SK-MEL-5 (cell line): ENCODE measurements around the gene CLK1. TPM values are rescaled to one million over a fixed set of nuclear protein-coding genes. Genes with fewer than 3 reads are reported as not detected.
A peak's percentile ranks its signal among the peaks of the same experiment; 100 is the strongest.
"Not testable (repeated sequence)": the region's sequence is repeated elsewhere in the genome, so short reads cannot be mapped to it uniquely, and the experiment has no call there.

ENCODE experiments used
- DNase-seq: peaks from one replicate; pipeline ENCODE4 v3.0.0-alpha.2; 2016; ENCODE audit warnings: low read depth, low spot score
- in situ Hi-C: cut with HindIII; loops from 2 replicates; pipeline ENCODE4 v1.10.0; 2016; ENCODE audit warnings: low sequenced_read_pairs, high pct_unique_total_duplicates, low pct_unique_long_range_greater_than_20kb
- polyA plus RNA-seq, 2 experiments: library from polyadenylated mRNA; depleted of rRNA; stranded (reverse); fragments of >200 nt; gene quantifications; 2 replicates each; pipeline ENCODE4 v1.2.3, GENCODE V29; 2015
- total RNA-seq: library from RNA; depleted of rRNA; stranded (reverse); fragments of >200 nt; shearing (Covaris generic); gene quantifications from 2 replicates; pipeline ENCODE4 v1.2.3, GENCODE V29; 2014; rRNA removed

CLK1 gene
- total RNA-seq = 66.8 and 67.0 TPM in 2 replicates
- 15.8 and 16.3 TPM in 2 replicates for polyA plus RNA-seq (2015; cell fraction: cytosol; rRNA removed)
- 370 and 544 TPM in 2 replicates for polyA plus RNA-seq (2015; cell fraction: nucleus; rRNA removed)

GRCh38 chr2:200864176-200865034 is at the start of gene CLK1:
Gene CLK1, minus strand, starts transcription at chr2:200864658. Its CDS starts 2,796 bp downstream, at chr2:200861862.
- DNase-seq = peak; percentile 92

GRCh38 chr2:200913654-200914053 is 49.2 kb upstream of the CLK1 start:
- in situ Hi-C loops = no loop called here
- no peak for DNase-seq

More at GRCh38 chr2:200864176-200865034, at the start of gene CLK1:
- in situ Hi-C loops = no loop called here

- no peak for DNase-seq
- in situ Hi-C loops = no loop called here
Measured at GRCh38 chr2:200909958-200910357, 45.5 kb upstream of the CLK1 start.

- in situ Hi-C loops = no loop called here
- DNase-seq = peak; percentile 81
Measured at GRCh38 chr2:200905618-200906296, 41.3 kb upstream of the CLK1 start.

- in situ Hi-C loops = no loop called here
- peak; percentile 92 for DNase-seq
Measured at GRCh38 chr2:200901459-200902072, 37.1 kb upstream of the CLK1 start.

GRCh38 chr2:200899482-200899881 is 35.0 kb upstream of the CLK1 start:
- DNase-seq = no peak
- in situ Hi-C loops = no loop called here

GRCh38 chr2:200888704-200889625 is 24.5 kb upstream of the CLK1 start, which contains the start of the genes NIF3L1 and PPIL3:
Gene NIF3L1, plus strand, starts transcription at chr2:200889371. Its CDS starts 2,573 bp downstream, at chr2:200891944.
Gene PPIL3, minus strand, starts transcription at chr2:200889077. Its CDS starts 1,462 bp downstream, at chr2:200887615.
- in situ Hi-C loops = no loop called here
- DNase-seq = peak; percentile 97

GRCh38 chr2:200881715-200882249 is 17.3 kb upstream of the CLK1 start:
- DNase-seq, in situ Hi-C loops: not testable (repeated sequence)

GRCh38 chr2:200878289-200878880 is 13.9 kb upstream of the CLK1 start:
- in situ Hi-C loops = no loop called here
- DNase-seq = no peak

- in situ Hi-C loops = no loop called here
- DNase-seq = no peak
Measured at GRCh38 chr2:200877443-200877842, 13.0 kb upstream of the CLK1 start.

- DNase-seq = no peak
- in situ Hi-C loops = no loop called here
Measured at GRCh38 chr2:200873560-200873959, 9.1 kb upstream of the CLK1 start.

GRCh38 chr2:200871151-200871550 is 6.7 kb upstream of the CLK1 start:
- DNase-seq = no peak
- in situ Hi-C loops = no loop called here

GRCh38 chr2:200869014-200869413 is 4.6 kb upstream of the CLK1 start:
- in situ Hi-C loops = no loop called here
- DNase-seq = no peak

GRCh38 chr2:200863782-200864175 is 679 bp downstream of the CLK1 start:
- in situ Hi-C loops = no loop called here
- DNase-seq = no peak

GRCh38 chr2:200862532-200863000 is 1.9 kb downstream of the CLK1 start:
- peak; percentile 66 for DNase-seq
- in situ Hi-C loops = no loop called here

- no peak for DNase-seq
- in situ Hi-C loops = no loop called here
Measured at GRCh38 chr2:200861617-200862155, 2.8 kb downstream of the CLK1 start.
